ENCODE data around the gene RASA3.
"Not testable (repeated sequence)": the region's sequence is repeated elsewhere in the genome, so short reads cannot be mapped to it uniquely, and the experiment has no call there.

RASA3 gene

GRCh38 chr13:114080739-114081561, 51.5 kb downstream of the RASA3 start:
- no peak for DNase-seq (ENCODE audit: low spot score)

DNA sequence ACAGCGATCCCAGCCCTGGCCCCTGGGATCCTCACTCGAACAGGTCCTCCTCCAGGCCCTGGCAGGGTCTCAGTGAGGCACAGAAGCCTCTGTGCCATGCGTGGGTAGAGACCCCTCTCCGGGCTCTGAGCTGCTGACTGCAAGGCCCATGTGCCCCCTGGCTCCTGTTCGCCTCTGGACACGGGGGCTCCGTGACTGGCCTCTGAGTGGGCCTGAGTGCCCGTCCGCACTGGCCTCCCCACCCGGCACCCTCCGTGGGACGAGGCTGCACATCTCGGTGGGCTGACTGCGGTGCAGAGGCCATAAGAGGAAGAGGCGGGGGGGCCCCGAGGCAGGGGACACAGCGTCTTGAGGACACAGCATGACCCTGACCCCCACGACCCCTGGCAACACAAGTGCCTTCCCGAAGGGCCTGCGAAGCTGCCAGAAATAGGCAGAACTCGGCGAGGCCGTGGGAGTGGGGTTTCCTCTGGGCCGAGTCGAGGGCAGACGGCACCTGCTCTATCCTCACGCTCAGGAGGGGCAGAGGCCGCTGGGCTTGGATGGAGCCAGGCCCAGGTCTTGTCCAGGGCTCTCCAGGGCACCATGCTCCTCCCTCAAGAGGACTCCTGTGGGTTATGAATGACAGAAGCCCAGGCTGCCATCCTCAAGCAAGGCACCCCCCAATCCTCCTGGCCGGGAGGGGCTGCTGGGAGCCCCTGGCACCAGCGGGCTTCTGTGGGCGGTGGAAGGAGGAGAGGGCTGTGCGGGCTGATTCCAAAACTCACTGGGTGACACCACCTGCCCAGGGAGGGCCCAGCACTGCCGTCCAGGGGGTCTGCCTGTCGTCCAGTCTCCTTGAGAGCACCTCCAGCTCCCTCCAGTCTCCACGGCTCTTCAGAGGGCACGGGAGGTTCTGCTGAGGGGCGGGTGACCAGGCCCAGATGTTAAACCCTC, 52.6 kb downstream of the RASA3 start:
- no peak for DNase-seq (ENCODE audit: low spot score)

DNA sequence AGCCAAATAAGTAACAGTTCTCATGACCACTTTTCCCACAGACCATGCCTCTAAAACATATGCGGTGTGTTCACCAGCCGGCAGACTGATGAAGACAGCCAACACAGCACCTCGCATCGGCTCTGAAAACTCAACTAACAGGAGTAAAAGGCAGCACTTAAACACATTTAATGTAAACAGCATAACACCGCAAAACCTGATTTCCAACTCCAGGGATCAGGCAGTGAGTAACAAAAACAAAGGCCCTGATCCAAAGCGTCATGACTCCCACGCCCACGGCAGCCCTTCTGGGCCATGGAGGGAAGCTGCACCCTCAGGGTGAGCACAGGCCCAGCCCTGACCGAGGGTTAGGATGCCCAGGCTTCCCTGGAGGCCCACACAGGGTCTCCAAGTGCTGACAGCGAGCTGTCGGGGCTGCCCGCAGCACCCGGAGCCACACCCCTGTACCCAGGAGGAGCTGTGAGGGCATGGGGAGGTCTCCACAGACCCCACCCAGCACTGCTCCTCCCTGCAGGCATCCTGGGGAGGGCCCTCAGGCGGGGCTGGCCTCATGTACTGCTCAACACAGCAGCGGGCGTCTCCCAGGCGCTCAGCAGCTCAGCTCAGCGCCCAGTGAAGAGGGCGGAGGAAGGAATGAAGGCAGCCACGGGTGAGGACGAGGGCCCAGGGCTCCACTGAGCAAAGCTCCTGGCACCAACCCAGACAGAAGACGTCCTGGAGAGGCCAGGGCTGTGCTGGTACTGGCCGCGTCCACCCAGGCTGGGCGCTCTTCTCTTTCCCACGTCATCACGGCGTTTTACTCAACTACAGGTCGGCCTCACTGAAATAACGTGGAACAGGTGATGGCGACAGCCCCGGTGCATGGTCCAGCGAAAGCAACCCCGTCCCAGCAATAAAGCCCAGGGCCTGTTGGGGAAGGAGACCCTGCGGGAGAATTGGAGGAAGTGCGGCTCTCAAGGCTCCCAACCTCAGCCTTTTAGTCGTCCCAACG, 53.7 kb downstream of the RASA3 start:
- peak; percentile 16 for DNase-seq (ENCODE audit: low spot score)

GRCh38 chr13:114077933-114078325, 54.5 kb downstream of the RASA3 start:
- no peak for DNase-seq (ENCODE audit: low spot score)

- DNase-seq (ENCODE audit: low spot score), result no peak
These were observed 55.1 kb downstream of the RASA3 start for GRCh38 chr13:114077099-114077932.

DNA sequence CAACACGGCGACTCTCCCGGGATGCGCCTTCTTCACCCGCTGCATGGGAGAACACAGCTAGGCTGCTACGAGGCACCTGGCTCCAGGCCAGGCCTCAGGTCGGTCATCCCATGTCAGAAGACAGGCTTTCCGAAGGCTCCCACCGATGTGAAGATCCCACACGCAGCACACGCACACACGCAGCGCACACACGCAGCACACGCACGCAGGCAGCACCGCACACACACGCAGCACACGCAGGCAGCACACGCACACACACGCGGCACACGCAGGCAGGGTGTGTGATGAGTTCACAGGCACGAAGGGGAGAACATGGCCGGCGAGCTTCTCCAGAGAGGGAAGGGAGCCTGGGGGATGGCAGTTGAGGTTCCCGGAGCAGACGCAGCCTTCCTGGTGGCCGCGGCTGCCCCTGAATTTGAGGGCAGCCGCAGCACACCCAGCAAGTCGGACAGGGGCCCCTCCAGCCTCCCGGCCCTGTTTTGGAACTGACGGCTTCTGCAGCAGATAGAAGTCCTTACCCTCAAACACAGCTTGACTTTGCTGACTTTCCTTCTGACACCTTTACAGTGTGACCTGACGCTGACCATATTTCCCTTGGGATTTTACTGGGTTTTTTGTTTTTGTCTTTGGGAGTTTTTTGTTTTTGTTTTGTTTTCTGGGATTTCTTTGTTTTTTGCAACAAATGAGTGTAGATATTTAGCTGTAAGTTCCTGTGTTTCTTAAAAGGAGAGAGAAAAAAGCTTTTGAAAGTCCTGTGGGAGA, 55.9 kb downstream of the RASA3 start:
- no peak for DNase-seq (ENCODE audit: low spot score)

DNA sequence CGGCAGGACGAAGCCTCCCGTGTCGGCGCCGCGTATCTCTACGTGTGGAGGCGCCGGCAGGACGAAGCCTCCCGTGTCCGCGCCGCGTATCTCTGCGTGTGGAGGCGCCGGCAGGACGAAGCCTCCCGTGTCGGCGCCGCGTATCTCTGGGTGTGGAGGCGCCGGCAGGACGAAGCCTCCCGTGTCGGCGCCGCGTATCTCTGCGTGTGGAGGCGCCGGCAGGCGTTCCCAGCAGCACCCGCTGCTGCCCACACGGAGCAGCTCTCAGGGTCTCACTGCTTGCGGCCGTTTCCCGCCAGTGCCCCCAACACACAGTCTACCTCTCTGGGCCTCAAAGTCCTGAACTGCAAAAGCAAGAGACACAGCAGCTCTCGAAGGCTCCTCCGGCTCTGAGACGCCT, 56.6 kb downstream of the RASA3 start:
- DNase-seq (ENCODE audit: low spot score), result not testable (repeated sequence)

DNA sequence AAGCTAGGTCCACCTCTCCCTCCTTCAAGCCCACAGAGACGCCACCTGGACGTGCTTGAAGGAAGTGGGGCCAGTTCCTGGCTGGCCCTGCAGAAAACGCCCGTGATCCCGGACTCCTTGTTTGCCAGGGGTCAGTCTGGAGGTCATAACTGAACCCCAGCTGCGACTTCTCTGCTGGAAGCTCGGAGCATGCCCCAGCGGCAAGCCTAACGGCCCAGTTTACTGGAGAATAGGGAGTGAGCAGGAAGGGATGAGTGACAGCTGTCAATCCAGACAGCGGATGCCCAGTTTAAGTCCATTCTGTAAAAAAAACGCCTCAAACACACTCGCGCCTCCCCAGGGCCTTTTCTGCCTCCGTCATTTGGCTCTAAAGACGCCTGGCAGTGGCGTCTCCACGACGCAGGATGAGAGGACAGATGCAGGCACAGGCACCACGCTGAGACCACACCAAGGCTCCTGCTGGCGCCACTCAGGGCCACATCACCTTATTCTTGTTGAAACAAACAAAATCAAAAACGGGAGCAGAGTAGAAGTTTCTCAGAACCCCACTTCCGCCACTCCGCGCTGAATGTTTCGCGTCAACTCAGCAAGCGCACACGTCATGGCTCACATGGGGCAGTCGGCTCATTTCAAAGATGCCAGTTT, 57.6 kb downstream of the RASA3 start:
- DNase-seq (ENCODE audit: low spot score), result no peak

GRCh38 chr13:114073881-114074612, 58.4 kb downstream of the RASA3 start:
- DNase-seq (ENCODE audit: low spot score), result no peak

- DNase-seq (ENCODE audit: low spot score), result no peak
These were observed 60.0 kb downstream of the RASA3 start for GRCh38 chr13:114072421-114072820.

DNA sequence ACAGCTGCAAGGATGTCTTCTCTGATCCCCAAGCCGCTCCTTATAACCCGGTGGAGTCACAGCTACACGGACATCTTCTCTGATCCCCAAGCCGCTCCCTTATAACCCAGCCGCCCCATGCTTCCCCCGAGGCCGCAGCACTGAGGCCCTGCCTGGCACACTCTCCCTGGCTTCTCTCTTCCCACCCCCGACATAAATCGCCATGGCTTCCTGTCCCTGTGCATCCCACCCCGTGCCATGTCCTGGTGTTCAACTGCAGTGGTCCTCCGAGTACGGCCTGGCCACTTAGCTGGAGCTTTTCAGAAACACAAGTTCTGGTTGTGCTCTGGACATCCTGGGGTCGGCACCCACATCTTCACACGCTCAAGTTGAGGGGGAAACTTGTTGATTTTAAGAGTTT, 60.4 kb downstream of the RASA3 start:
- no peak for DNase-seq (ENCODE audit: low spot score)

GRCh38 chr13:114071410-114071809, 61.0 kb downstream of the RASA3 start:
- DNase-seq (ENCODE audit: low spot score), result no peak

DNA sequence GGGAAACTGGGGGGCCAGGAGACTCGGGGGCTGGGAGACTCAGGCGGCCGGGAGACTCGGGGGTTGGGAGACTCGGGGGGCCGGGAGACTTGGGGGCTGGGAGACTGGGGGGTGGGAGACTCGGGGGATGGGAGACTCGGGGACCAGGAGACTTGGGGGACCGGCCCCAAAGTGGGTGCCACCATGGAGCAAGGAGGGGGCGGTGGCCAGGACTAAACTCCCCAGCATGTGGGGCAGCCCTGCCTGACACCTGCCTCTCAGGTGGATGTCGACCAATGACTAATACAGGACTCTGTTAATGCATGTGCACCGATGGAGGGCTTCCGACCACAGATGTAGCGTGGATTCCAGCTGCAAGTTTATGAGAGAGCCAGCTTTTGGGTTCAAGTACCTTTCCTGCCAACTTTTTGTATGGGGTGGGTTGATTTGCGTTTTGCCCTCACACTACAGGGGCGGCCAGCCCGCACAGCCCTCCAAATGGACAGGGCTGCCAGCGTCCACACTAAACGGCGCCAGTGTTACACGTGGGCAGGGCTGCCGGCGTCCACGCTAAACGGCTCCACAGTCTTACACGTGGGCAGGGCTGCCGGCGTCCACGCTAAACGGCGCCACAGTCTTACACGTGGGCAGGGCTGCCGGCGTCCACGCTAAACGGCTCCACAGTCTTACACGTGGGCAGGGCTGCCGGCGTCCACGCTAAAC, 62.2 kb downstream of the RASA3 start:
- DNase-seq (ENCODE audit: low spot score), result no peak

- no peak for DNase-seq (ENCODE audit: low spot score)
These were observed 62.9 kb downstream of the RASA3 start for GRCh38 chr13:114069376-114070097.

DNA sequence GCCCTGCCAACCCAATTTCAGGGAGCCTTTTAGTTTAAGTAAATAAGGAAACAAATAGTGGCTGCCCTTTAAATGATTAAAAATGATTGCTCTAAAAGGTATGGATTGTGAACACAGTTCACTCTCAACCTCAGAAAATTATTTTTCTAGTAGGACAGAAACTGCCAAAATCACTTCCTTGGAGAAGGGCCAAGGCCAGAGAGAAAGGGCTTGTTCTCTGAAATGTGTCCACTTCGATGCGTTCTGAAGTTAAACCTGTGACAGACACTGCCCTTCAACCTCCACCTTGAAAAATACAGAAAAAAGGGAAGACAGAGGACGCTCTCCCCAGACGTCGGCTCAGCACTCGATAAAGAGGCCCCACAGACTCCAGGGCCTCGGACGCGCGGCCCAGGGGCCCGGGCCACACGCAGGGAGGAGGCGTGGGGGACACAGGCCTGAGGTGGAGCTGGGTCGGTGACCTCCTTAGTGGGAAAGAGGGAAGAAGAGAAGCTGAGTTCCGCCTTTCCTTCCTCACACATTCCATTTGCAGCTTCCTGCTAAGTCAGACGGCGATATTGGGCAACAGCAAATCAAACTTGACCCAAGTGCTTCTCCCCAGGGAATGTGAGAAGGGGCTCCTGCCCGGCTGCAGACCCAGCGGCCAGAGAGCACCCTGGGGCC, 63.6 kb downstream of the RASA3 start:
- DNase-seq (ENCODE audit: low spot score), result no peak

DNA sequence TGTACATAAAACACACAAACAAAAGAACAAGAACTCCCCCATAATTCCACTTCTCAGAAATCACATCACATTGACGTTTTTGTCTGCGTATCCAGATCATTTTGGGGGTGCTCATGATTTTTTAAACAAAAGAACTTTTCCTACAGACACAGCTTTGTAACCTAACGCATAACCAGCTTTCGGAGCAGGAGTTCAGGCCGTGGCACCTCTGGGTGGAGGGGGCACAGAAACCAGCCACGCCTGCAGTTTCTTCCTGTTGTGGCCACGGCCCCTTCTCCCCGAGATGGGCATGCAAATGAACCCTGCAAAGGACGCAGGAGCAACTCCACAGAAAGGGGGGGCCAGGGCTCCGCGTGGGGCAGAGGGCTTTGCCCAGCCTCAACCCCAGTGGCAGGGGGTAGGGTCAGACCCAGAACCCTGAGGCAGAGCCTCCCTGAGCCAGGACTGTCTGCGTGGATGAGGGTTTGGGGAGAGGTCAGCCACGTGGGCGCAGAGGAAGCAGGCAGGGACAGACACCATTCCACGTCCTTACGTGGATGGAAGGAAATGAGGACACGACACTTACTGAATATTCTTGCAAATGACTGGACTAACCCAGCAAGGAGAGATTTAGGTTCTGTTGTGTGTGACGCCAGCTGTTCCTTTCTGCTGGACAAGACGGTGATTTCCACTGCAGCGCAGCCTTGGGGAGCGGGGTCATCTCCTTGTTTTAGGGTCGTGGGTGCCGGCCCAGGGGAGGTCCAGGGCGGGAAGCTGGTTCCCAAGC, 64.4 kb downstream of the RASA3 start:
- no peak for DNase-seq (ENCODE audit: low spot score)
